Cardiac septum (tissue), 1 donor: Measurements from ENCODE around the gene CYP4B1. TPM values are rescaled to one million over a fixed set of nuclear protein-coding genes. Genes with fewer than 3 reads are reported as not detected.

Source experiments
- total RNA-seq: library from RNA; stranded (reverse); fragmentation: NEBNext Ultra II Directional; extraction: Animal tissue kit (Norgen Biotek cat#: 25700); gene quantifications from one replicate; pipeline ENCODE4 v1.2.1, GENCODE V29; 2021
- donor health status: DM: no; HTN: no; CAD: no.

The CYP4B1 gene
- total RNA-seq, 1 donor from 2014 or later, result not detected

Other genes with a start within 250 kb of the CYP4B1 start
- not detected for gene KNCN, start 247.4 kb upstream of the CYP4B1 start, total RNA-seq
- gene MKNK1, start 194.8 kb upstream of the CYP4B1 start, total RNA-seq, result 38.2 TPM
- gene MOB3C, start 182.2 kb upstream of the CYP4B1 start, total RNA-seq, result 14.9 TPM
- gene ATPAF1, start 130.7 kb upstream of the CYP4B1 start, total RNA-seq, result 190 TPM
- gene TEX38, start 127.2 kb upstream of the CYP4B1 start, total RNA-seq, result 0.24 TPM
- 53.7 TPM for gene EFCAB14, start 79.9 kb upstream of the CYP4B1 start, total RNA-seq
- not detected for gene CYP4A11, start 142.4 kb downstream of the CYP4B1 start, total RNA-seq
- 0.86 TPM for gene CYP4X1, start 224.6 kb downstream of the CYP4B1 start, total RNA-seq